ENCODE results near the gene PDZD8. TPM values are rescaled to one million over a fixed set of nuclear protein-coding genes. Genes with fewer than 3 reads are reported as not detected.

The PDZD8 gene
- total RNA-seq, 4 donors from 2014 or later = 15.9 to 25.0 (median 18.1) TPM

GRCh38 chr10:117250411-117250810 lies 124.8 kb downstream of the PDZD8 start:
- intact Hi-C loops (cut with DNase I; ENCODE audit: low total_unique reads) = no loop called here
- Histone ChIP-seq H3K27me3 (peaks cover 0 to 10% (median 4%) of the 10 kb centered on the region in 3 donors), H3K4me1 (no peaks in the 10 kb centered on the region), H3K4me3 (no peak overlapping the region), H3K27ac (no peak overlapping the region), H3K36me3 (no peaks in the 10 kb centered on the region), H3K9me3 (no peaks in the 10 kb centered on the region)
- in situ Hi-C loops (cut with MboI; ENCODE audit: low sequenced_read_pairs in 4 of 4) = no loop called here
- ATAC-seq = no peak
- DNase-seq = no peak
- no peak for TF ChIP-seq CTCF (IDR thresholded peaks at IDR 0.05 in 4 of 5, conservative IDR thresholded peaks at IDR 0.05 in 1 of 5)
- TF ChIP-seq POLR2A (IDR thresholded peaks at IDR 0.05) = no peak

DNA sequence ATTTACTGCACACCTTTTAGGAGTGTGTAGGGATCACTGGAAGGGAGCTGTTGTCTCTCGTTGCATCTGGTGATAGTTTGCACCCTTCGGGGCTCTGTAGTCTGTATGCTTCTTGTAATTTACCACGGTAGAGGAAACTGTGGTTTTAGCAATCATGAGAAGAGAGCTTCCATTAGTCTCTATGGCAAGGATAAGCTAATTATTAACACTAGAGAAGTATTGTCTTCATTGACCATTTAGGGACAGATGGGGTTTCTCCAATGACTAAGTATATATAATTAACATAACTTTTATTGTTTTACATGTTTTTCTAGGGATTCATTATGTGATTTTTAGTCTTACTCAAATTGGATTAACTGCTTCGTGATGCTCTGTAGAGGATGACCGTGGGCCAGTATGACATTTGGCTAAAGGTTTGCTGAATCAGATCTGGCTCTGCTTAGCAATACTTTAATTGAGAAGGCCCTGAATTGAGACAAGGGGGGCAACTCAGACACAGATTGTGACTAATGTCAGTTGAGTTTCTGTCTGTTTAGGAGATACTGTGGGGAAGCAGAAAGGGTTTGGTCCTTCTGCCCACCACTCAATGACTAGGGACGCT lies 125.6 kb downstream of the PDZD8 start:
- Histone ChIP-seq H3K36me3 (no peaks in the 10 kb centered on the region), H3K27me3 (peaks cover 0 to 10% (median 4%) of the 10 kb centered on the region in 3 donors), H3K27ac (no peak overlapping the region), H3K9me3 (no peaks in the 10 kb centered on the region), H3K4me3 (no peak overlapping the region), H3K4me1 (no peaks in the 10 kb centered on the region)
- in situ Hi-C loops (cut with MboI; ENCODE audit: low sequenced_read_pairs in 4 of 4) (no loop called here), intact Hi-C loops (cut with DNase I; ENCODE audit: low total_unique reads) (no loop called here)
- ATAC-seq (no peak), DNase-seq (no peak)
- TF ChIP-seq CTCF (IDR thresholded peaks at IDR 0.05 in 4 of 5, conservative IDR thresholded peaks at IDR 0.05 in 1 of 5) (no peak), POLR2A (IDR thresholded peaks at IDR 0.05) (no peak)

GRCh38 chr10:117248750-117249465 lies 126.3 kb downstream of the PDZD8 start:
- intact Hi-C loops (cut with DNase I; ENCODE audit: low total_unique reads) = no loop called here
- ATAC-seq (no peak), DNase-seq (no peak)
- Histone ChIP-seq H3K4me1 (no peaks in the 10 kb centered on the region), H3K9me3 (no peaks in the 10 kb centered on the region), H3K27me3 (peaks cover 0 to 12% (median 4%) of the 10 kb centered on the region in 3 donors), H3K4me3 (no peak overlapping the region), H3K27ac (no peak overlapping the region), H3K36me3 (no peaks in the 10 kb centered on the region)
- TF ChIP-seq POLR2A (IDR thresholded peaks at IDR 0.05) (no peak), CTCF (IDR thresholded peaks at IDR 0.05 in 4 of 5, conservative IDR thresholded peaks at IDR 0.05 in 1 of 5) (no peak)
- in situ Hi-C loops (cut with MboI; ENCODE audit: low sequenced_read_pairs in 4 of 4) = no loop called here

DNA sequence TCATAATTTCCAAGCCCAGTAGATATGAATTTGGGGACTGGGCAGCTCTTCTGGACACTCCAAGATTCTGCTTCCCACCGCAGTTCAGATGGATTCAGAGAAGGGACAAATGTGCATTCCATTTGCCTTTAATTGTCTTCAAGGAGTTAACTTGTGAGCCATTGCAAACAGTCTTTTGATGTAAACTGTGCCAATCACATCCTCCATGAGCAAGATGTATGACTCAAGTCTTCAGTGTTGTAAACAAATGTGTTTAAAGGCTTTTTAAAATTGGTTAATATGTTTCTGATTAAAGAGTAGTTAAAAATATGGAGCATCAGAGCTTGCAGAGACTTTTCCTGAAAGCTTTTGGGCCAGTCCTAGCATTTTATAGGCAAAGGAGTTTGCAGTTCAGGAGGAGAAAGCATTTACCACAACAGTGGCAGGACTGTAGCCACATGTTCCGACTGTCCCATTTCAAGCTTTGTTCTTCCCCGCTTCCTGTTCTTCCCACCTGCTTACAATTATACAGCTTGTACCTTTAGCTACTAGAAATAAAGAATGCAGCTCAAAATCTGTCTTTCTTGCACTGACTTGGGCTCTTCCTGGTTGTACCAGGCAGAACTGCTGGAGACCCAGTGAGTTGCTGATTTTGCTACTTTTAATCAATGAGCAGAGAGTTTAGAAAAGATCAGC lies 128.1 kb downstream of the PDZD8 start:
- in situ Hi-C loops (cut with MboI; ENCODE audit: low sequenced_read_pairs in 4 of 4) (no loop called here), intact Hi-C loops (cut with DNase I; ENCODE audit: low total_unique reads) (no loop called here)
- ATAC-seq = no peak
- no peak for DNase-seq
- Histone ChIP-seq H3K36me3 (no peaks in the 10 kb centered on the region), H3K4me3 (no peak overlapping the region), H3K27me3 (peaks cover 7 to 16% (median 12%) of the 10 kb centered on the region in 3 donors), H3K9me3 (no peaks in the 10 kb centered on the region), H3K4me1 (no peaks in the 10 kb centered on the region), H3K27ac (no peak overlapping the region)
- TF ChIP-seq CTCF (IDR thresholded peaks at IDR 0.05 in 4 of 5, conservative IDR thresholded peaks at IDR 0.05 in 1 of 5) (no peak), POLR2A (IDR thresholded peaks at IDR 0.05) (no peak)
